HEK293 (cell line): ENCODE measurements around the gene DCST2.
A peak's percentile ranks its signal among the peaks of the same experiment; 100 is the strongest.

Experiments used
- BCL6B ChIP-seq: fragments of 450-650 bp; formaldehyde crosslinking; IDR thresholded peaks from 2 replicates; pipeline ENCODE4 v1.5.1; 2017; ENCODE audit warnings: missing biosample characterization, missing genetic modification characterization
- FEZF1 ChIP-seq: fragments of 450-650 bp; formaldehyde crosslinking; IDR thresholded peaks from 2 replicates; pipeline ENCODE4 v1.5.1; 2016; ENCODE audit warnings: missing biosample characterization, missing genetic modification characterization
- GLI4 ChIP-seq: fragments of 450-650 bp; formaldehyde crosslinking; IDR thresholded peaks from 2 replicates; pipeline ENCODE4 v1.5.1; 2016; ENCODE audit warnings: missing biosample characterization, missing genetic modification characterization
- GLIS1 ChIP-seq: fragments of 450-650 bp; formaldehyde crosslinking; IDR thresholded peaks from 2 replicates; pipeline ENCODE4 v1.5.1; 2016; ENCODE audit warnings: missing biosample characterization, missing genetic modification characterization
- GLIS2 ChIP-seq: fragments of 450-650 bp; formaldehyde crosslinking; IDR thresholded peaks from 2 replicates; pipeline ENCODE4 v1.5.1; 2016; ENCODE audit warnings: missing biosample characterization, missing genetic modification characterization
- HOXD13 ChIP-seq: sonication (generic); formaldehyde crosslinking; IDR thresholded peaks from 2 replicates; pipeline ENCODE4 v1.8.0; 2022; ENCODE audit warnings: missing genetic modification reagents, borderline replicate concordance
- KLF17 ChIP-seq: fragments of 450-650 bp; formaldehyde crosslinking; IDR thresholded peaks from 2 replicates; pipeline ENCODE4 v1.5.1; 2016; ENCODE audit warnings: missing biosample characterization, missing genetic modification characterization
- KLF8 ChIP-seq: fragments of 450-650 bp; formaldehyde crosslinking; IDR thresholded peaks from 2 replicates; pipeline ENCODE4 v1.5.1; 2016; ENCODE audit warnings: missing biosample characterization, missing genetic modification characterization
- MYNN ChIP-seq: fragments of 450-650 bp; formaldehyde crosslinking; IDR thresholded peaks from 2 replicates; pipeline ENCODE4 v1.5.1; 2016; ENCODE audit warnings: missing biosample characterization, missing genetic modification characterization, borderline replicate concordance
- REST ChIP-seq: fragments of 450-650 bp; formaldehyde crosslinking; IDR thresholded peaks from 2 replicates; pipeline ENCODE4 v1.5.1; 2016; ENCODE audit warnings: missing biosample characterization, missing genetic modification characterization
- SALL2 ChIP-seq: fragments of 450-650 bp; formaldehyde crosslinking; IDR thresholded peaks from 2 replicates; pipeline ENCODE4 v1.5.0; 2017; ENCODE audit warnings: missing biosample characterization, mild to moderate bottlenecking, missing genetic modification characterization, borderline replicate concordance
- SP2 ChIP-seq: fragments of 450-650 bp; formaldehyde crosslinking; IDR thresholded peaks from 2 replicates; pipeline ENCODE4 v1.5.1; 2016; ENCODE audit warnings: missing biosample characterization, missing genetic modification characterization
- YY1 ChIP-seq: fragments of 450-650 bp; formaldehyde crosslinking; IDR thresholded peaks from 2 replicates; pipeline ENCODE4 v1.5.1; 2018; ENCODE audit warnings: missing biosample characterization, missing genetic modification characterization
- ZBTB6 ChIP-seq: fragments of 450-650 bp; formaldehyde crosslinking; IDR thresholded peaks from 2 replicates; pipeline ENCODE4 v1.5.1; 2017; ENCODE audit warnings: missing biosample characterization, missing genetic modification characterization
- ZNF112 ChIP-seq: fragments of 450-650 bp; formaldehyde crosslinking; IDR thresholded peaks from 2 replicates; pipeline ENCODE4 v1.5.0; 2017; ENCODE audit warnings: missing biosample characterization, missing genetic modification characterization
- ZNF157 ChIP-seq: fragments of 450-650 bp; formaldehyde crosslinking; IDR thresholded peaks from 2 replicates; pipeline ENCODE4 v1.5.1; 2016; ENCODE audit warnings: missing biosample characterization, missing genetic modification characterization
- ZNF184 ChIP-seq: fragments of 450-650 bp; IDR thresholded peaks from 2 replicates; pipeline ENCODE4 v1.5.1; 2018; ENCODE audit warnings: missing biosample characterization, mild to moderate bottlenecking, missing genetic modification characterization
- ZNF248 ChIP-seq: fragments of 450-650 bp; formaldehyde crosslinking; IDR thresholded peaks from 2 replicates; pipeline ENCODE4 v1.5.1; 2017; ENCODE audit warnings: missing biosample characterization, missing genetic modification characterization
- ZNF26 ChIP-seq: fragments of 450-650 bp; formaldehyde crosslinking; IDR thresholded peaks from 2 replicates; pipeline ENCODE4 v1.5.1; 2016; ENCODE audit warnings: missing biosample characterization, missing genetic modification characterization
- ZNF274 ChIP-seq, 2 experiments: fragments of 200-500 bp in 1 of 2; fragments of 450-650 bp in 1 of 2; sonication (Bioruptor generic) in 1 of 2; formaldehyde crosslinking in 1 of 2; IDR thresholded peaks; 2 replicates each; pipeline versions ENCODE4 v1.5.1 to v1.6.1; 2014 to 2016; ENCODE audit warnings: borderline replicate concordance in 1 of 2, inconsistent platforms in 1 of 2, low read length in 1 of 2, missing biosample characterization in 1 of 2, missing genetic modification characterization in 1 of 2
- ZNF37A ChIP-seq: fragments of 450-650 bp; IDR thresholded peaks from 2 replicates; pipeline ENCODE4 v1.5.1; 2018; ENCODE audit warnings: missing biosample characterization, missing genetic modification characterization
- ZNF394 ChIP-seq: fragments of 450-650 bp; formaldehyde crosslinking; IDR thresholded peaks from 2 replicates; pipeline ENCODE4 v1.5.1; 2016; ENCODE audit warnings: missing biosample characterization, missing genetic modification characterization, mild to moderate bottlenecking, moderate library complexity, borderline replicate concordance
- ZNF548 ChIP-seq: fragments of 450-650 bp; formaldehyde crosslinking; IDR thresholded peaks from 2 replicates; pipeline ENCODE4 v1.5.1; 2016; ENCODE audit warnings: missing biosample characterization, missing genetic modification characterization
- ZNF600 ChIP-seq: fragments of 450-650 bp; formaldehyde crosslinking; IDR thresholded peaks from 2 replicates; pipeline ENCODE4 v1.5.1; 2016; ENCODE audit warnings: missing biosample characterization, missing genetic modification characterization
- ZNF610 ChIP-seq: fragments of 450-650 bp; formaldehyde crosslinking; IDR thresholded peaks from 2 replicates; pipeline ENCODE4 v1.5.1; 2016; ENCODE audit warnings: missing biosample characterization, missing genetic modification characterization, borderline replicate concordance
- ZNF626 ChIP-seq: fragments of 450-650 bp; sonication (Bioruptor Pico); formaldehyde crosslinking; IDR thresholded peaks from 2 replicates; pipeline ENCODE4 v1.5.1; 2018; ENCODE audit warnings: missing biosample characterization, missing genetic modification characterization, inconsistent platforms
- ZNF660 ChIP-seq: fragments of 450-650 bp; IDR thresholded peaks from 2 replicates; pipeline ENCODE4 v1.5.1; 2018; ENCODE audit warnings: missing biosample characterization, mild to moderate bottlenecking, missing genetic modification characterization
- ZNF791 ChIP-seq: fragments of 450-650 bp; formaldehyde crosslinking; IDR thresholded peaks from 2 replicates; pipeline ENCODE4 v1.5.1; 2016; ENCODE audit warnings: missing biosample characterization, missing genetic modification characterization
- TF ChIP-seq, protein P1 (sequence below): fragments of 450-650 bp; formaldehyde crosslinking; IDR thresholded peaks from 2 replicates; pipeline ENCODE4 v1.5.1; 2017; ENCODE audit warnings: missing biosample characterization, missing genetic modification characterization

DCST2 gene

DNA sequence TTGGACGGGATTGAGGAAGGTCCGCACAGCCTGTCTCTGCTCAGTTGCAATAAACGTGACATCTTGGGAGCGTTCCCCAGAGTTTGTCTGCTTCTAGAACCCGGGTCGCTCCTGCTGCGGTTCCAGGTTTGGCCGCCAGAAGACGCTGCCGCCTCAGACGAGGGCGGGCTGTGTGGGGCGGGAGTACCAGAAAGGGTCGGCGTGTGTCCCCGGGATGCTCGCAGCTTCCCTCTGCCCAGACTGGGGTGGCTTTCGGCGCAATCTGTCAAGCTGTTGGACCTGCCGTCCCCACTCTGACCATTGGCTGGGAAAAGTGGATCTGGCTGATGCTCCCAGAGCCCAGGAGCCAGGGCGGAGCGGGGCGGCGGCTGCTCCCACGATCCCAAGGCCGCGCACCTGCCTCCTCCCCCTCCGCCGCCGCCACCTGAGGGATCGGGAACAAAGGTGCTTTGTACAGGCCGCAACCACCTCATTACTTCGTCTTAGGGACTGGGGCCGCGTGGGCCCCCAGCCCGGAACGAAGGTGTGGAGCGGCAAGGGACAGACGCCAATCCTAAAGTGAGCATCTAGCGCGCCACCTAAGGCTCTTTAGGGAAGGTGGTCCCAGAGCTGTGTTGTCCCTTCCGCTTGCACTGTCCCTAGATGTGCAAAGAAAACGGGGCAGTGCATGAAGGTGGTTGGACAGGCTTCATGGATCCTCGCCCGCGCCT lies 29.3 kb upstream of the DCST2 start (continued):
- TF ChIP-seq REST (tag by site-specific recombination) (no peak), ZNF274 (IDR thresholded peaks at IDR 0.05; ENCODE audit: low read length) (no peak), ZNF274 (tag by site-specific recombination; IDR thresholded peaks at IDR 0.05; ENCODE audit: borderline replicate concordance) (no peak), ZNF157 (tag by site-specific recombination) (no peak), YY1 (no peak), FEZF1 (tag by site-specific recombination) (peak; percentile 43), SALL2 (no peak), KLF8 (peak; percentile 79), GLIS2 (tag by site-specific recombination) (0 out of 2 replicates have a peak, but pooled peaks have one; percentile 16), KLF17 (0 out of 2 replicates have a peak, but pooled peaks have one; percentile 15), SP2 (tag by site-specific recombination) (peak; percentile 69), ZNF660 (tag by site-specific recombination) (0 out of 2 replicates have a peak, but pooled peaks have one; percentile 11), ZNF626 (tag by site-specific recombination) (no peak), ZNF600 (tag by site-specific recombination) (peak; percentile 17; the same call in 1 of the 2 replicates), ZNF394 (peak; percentile 26; the same call in 1 of the 2 replicates), ZNF184 (no peak), MYNN (tag by site-specific recombination) (no peak), ZBTB6 (no peak), ZNF112 (tag by site-specific recombination) (no peak), ZNF791 (tag by site-specific recombination) (no peak), ZNF248 (tag by site-specific recombination) (no peak), ZNF26 (no peak), GLIS1 (tag by site-specific recombination) (peak; percentile 29; the same call in 1 of the 2 replicates), GLI4 (tag by site-specific recombination) (no peak), ZNF37A (no peak), BCL6B (tag by site-specific recombination) (no peak), HOXD13 (CRISPR knock-in tag) (no peak), ZNF548 (tag by site-specific recombination) (no peak), ZNF610 (no peak)
- TF ChIP-seq, protein P1, sequence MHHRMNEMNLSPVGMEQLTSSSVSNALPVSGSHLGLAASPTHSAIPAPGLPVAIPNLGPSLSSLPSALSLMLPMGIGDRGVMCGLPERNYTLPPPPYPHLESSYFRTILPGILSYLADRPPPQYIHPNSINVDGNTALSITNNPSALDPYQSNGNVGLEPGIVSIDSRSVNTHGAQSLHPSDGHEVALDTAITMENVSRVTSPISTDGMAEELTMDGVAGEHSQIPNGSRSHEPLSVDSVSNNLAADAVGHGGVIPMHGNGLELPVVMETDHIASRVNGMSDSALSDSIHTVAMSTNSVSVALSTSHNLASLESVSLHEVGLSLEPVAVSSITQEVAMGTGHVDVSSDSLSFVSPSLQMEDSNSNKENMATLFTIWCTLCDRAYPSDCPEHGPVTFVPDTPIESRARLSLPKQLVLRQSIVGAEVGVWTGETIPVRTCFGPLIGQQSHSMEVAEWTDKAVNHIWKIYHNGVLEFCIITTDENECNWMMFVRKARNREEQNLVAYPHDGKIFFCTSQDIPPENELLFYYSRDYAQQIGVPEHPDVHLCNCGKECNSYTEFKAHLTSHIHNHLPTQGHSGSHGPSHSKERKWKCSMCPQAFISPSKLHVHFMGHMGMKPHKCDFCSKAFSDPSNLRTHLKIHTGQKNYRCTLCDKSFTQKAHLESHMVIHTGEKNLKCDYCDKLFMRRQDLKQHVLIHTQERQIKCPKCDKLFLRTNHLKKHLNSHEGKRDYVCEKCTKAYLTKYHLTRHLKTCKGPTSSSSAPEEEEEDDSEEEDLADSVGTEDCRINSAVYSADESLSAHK, result peak; percentile 89
